GM21447 (cell line): ENCODE data around the gene MKRN2.
"Not testable (repeated sequence)": the region's sequence is repeated elsewhere in the genome, so short reads cannot be mapped to it uniquely, and the experiment has no call there.

Source experiments
- ATAC-seq: cut with Tn5 transposase; IDR thresholded peaks from one replicate; pipeline ENCODE4 v1.9.1; 2021; ENCODE audit not compliant: unreplicated experiment

MKRN2 gene

GRCh38 chr3:12627370-12627769 lies 70.5 kb downstream of the MKRN2 start:
- ATAC-seq, result no peak

- ATAC-seq, result no peak
These were observed 71.9 kb downstream of the MKRN2 start for GRCh38 chr3:12628813-12629212.

- no peak for ATAC-seq
These were observed 72.7 kb downstream of the MKRN2 start for GRCh38 chr3:12629560-12629959.

GRCh38 chr3:12630292-12630691 lies 73.4 kb downstream of the MKRN2 start:
- no peak for ATAC-seq

GRCh38 chr3:12630843-12631242 lies 74.0 kb downstream of the MKRN2 start:
- not testable (repeated sequence) for ATAC-seq

- ATAC-seq, result no peak
These were observed 75.6 kb downstream of the MKRN2 start for GRCh38 chr3:12632523-12632922.

GRCh38 chr3:12633108-12633507 lies 76.2 kb downstream of the MKRN2 start:
- no peak for ATAC-seq
